Stimulated activated CD4-positive, alpha-beta T cell treated with anti-CD3 and anti-CD28 coated beads, Interleukin-4, amount 100 ng/mL, for 48 hours (primary cell): ENCODE measurements around the gene COPB2.
A peak's percentile ranks its signal among the peaks of the same experiment; 100 is the strongest.
"Not testable (repeated sequence)": the region's sequence is repeated elsewhere in the genome, so short reads cannot be mapped to it uniquely, and the experiment has no call there.

ENCODE experiments used
- DNase-seq, 2 donors: peaks; one replicate each; pipeline ENCODE4 v3.0.0-alpha.2; 2020; ENCODE audit warnings: low read depth in 2 of 2

COPB2 gene

GRCh38 chr3:139378587-139379241 is 10.7 kb downstream of the COPB2 start:
- no peak for DNase-seq

GRCh38 chr3:139377378-139377777 is 12.1 kb downstream of the COPB2 start:
- DNase-seq = no peak

- DNase-seq = no peak
These were observed 15.3 kb downstream of the COPB2 start for GRCh38 chr3:139374099-139374498.

GRCh38 chr3:139364549-139364948 is 24.9 kb downstream of the COPB2 start:
- DNase-seq = no peak

DNA sequence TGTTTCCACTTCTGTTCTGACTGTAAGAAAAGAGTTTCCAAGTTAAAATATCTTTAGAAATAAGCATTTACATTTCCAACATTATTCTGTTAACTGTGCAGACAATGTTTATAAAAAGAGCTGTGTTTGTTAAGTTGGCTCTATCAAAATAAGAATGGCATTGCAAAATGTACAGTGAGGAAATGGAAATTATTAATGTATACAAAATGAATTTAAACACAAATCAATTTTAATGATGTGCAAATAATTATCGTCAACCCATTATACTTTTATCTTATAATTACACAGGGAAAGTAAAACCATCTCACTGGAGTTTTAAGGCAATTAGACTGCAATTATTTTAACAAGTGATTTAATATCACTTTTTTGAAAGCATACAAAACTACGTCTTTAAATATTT is 28.2 kb downstream of the COPB2 start:
- DNase-seq = no peak

DNA sequence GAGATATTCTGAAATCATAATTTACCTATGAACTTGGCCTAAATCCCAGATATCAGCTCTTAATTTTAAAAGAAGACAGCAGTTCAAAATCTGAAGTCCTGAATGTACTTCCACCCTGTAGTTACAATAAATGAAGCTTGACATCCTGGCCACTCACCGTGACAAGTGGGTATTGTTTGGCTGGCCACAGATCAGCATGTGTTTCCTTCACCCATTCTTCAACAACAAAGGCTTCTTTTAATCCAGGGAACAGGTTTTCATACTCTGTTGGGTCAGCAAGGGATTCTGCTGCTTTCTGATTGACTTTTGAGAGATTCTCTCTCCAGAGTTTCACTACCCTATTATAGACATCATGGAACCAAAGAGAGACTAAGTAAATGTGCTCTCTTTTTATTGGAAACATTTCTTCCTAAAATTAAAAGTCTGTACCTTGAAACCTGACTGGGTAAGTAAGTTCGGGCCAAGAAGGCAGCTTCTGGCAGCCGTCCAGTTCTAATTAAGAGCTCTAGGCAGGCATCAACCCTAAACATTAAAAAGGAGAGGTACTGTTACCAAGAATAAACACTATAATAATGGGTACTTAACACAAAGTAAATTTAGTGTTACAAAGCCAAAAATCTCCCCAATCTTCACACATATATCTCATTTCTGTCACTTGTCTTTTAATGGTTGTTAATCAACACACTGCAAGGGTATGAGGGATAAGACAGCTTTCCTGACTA is 30.4 kb downstream of the COPB2 start:
- no peak for DNase-seq

GRCh38 chr3:139357899-139358298 is 31.5 kb downstream of the COPB2 start:
- no peak for DNase-seq

GRCh38 chr3:139355891-139356290 is 33.6 kb downstream of the COPB2 start:
- DNase-seq = no peak

DNA sequence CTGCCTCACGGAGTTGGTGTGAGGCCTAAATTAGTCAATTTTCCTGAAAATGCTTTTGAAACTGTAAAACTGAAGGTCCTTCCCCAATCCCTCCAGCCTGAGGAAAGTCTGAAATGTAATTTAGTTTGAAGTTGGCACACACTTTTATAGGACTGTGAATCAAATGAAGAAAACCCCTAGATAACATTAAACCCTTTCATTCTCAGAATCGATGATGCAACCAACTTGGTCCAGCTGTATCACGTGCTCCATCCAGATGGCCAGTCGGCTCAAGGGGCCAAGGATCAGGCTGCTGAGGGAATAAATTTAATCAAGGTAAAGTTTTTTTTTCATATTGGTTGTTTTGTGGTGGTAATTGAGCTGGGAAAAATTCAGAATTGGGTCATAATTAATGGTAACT is 34.0 kb downstream of the COPB2 start:
- DNase-seq = no peak

DNA sequence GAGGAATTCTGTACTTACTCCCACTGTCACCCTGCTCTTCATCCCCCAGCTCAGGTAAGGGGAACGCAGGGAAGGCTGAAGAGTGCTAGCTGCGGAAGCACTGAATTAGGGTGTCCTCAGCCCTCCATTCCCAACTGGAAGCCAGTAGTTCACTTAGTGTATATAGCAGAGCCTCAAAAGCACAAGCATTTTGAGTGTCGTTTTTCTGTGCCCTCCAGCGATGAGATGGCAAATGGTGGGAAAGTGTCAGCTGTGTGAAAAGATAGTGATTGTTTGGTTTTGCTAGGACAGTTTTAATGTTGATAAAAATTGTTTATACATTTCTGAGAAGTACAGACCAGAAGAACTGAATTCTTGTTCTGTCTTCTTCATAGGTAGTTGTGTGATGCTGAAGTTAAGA is 34.8 kb downstream of the COPB2 start:
- no peak for DNase-seq

- no peak for DNase-seq
These were observed 35.4 kb downstream of the COPB2 start for GRCh38 chr3:139353920-139354556.

DNA sequence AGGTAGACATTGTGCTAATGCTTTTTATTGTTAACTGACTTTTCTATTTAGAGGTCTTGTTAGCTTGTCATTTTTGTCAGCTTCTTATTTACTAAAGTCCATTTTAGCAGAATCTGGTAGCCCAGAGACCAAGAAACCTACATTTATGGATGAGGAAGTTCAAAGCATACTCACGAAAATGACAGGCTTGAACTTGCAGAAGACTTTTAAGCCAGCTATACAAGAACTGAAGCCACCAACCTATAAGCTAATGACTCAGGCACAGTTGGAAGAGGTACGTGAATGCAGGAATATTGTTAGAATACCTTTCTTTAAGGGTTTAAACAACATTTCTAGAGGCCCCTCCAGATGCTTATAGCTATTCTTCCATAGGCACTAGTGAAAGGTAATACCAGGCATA is 42.7 kb downstream of the COPB2 start:
- no peak for DNase-seq

GRCh38 chr3:139343895-139344856 is 45.3 kb downstream of the COPB2 start, which contains the start of gene MRPS22:
MRPS22 (plus strand) TSS chr3:139344020; CDS start chr3:139344027, 7 bp downstream.
- peak; percentile 63 to 75 for DNase-seq

- DNase-seq = no peak
These were observed 47.4 kb downstream of the COPB2 start for GRCh38 chr3:139342054-139342453.

GRCh38 chr3:139340784-139341183 is 48.7 kb downstream of the COPB2 start:
- DNase-seq = no peak

GRCh38 chr3:139339219-139339906 is 50.1 kb downstream of the COPB2 start:
- peak; percentile 12 to 42 for DNase-seq

DNA sequence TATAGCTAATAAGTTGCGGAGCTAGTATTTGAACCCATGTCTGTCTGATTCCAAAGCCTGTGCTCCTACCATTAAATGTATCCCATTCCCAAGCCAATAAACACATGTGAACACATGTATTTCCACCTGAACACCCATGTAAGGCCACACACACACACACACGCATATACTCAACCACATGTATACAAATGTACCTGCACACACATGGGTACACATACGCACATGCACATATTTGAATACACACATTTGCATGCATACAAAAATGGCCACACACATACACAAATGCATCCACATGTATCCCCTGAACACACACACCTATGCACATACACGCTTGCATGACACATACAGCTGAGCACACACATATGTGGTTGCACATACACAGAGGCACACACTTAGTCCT is 51.0 kb downstream of the COPB2 start:
- no peak for DNase-seq

DNA sequence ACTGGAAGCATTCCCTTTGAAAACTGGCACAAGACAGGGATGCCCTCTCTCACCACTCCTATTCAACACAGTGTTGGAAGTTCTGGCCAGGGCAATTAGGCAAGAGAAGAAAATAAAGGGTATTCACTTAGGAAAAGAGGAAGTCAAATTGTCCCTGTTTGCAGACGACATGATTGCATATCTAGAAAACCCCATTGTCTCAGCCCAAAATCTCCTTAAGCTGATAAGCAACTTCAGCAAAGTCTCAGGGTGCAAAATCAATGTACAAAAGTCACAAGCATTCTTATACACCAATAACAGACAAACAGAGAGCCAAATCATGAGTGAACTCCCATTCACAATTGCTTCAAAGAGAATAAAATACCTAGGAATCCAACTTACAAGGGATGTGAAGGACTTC is 54.8 kb downstream of the COPB2 start:
- DNase-seq = not testable (repeated sequence)

GRCh38 chr3:139332092-139332491 is 57.4 kb downstream of the COPB2 start:
- DNase-seq = no peak

DNA sequence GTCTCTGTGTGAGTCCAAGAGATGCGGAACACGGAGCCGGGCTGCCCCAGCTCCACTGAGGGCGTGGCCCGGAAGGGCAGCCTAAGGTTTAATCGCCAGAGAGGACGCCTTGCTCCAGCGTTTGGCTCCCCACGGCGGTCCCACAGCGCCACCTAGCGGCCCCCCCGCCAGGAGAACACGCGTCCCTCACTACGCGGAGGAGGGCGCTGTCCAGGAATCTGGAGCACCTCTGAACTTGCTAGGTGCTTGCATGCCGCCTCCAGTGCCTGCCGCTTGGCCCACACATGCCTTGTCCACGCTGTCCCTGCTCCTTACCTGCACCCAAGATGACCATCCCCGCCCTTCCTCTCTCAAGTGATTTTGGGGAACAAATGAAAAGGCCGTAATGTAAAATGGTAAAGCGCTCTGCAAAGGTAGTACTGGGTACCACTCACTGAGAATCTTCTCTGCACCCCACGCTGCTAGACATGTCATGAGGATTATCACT is 60.0 kb downstream of the COPB2 start:
- DNase-seq = peak; percentile 87 to 96

DNA sequence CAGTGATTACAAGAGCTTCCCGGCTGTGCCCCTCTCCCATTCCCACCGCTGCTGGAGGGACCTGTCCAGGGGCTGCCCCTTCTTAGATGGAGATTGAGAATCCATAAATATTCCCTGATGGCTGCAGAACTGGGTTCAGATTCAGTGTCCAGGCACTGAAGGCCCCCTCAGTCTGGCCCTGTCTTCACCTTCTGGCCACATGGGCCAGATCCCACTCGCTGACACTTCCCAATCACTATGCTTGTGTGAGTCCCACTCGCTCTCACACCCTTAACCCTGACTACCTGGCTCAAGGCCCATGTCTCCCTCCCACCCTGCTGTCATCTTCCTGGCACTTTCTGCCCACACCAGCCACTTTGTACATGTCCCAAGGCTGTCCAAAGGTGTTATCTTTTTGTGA is 61.1 kb downstream of the COPB2 start:
- no peak for DNase-seq
